Measurements from ENCODE around the gene CMTM6. TPM values are rescaled to one million over a fixed set of nuclear protein-coding genes. Genes with fewer than 3 reads are reported as not detected.

CMTM6 gene
- total RNA-seq, 1 experiment from 2014 or later, result 43.5 TPM

- no peak overlapping the region for H3K4ac ChIP-seq (ENCODE audit: low read depth, low read length)
- H3K18ac ChIP-seq (ENCODE audit: insufficient read length, low read depth, low read length), result no peak overlapping the region
- H3K27ac ChIP-seq (ENCODE audit: insufficient read length, low read depth, low read length), result no peak overlapping the region
- Mint-ChIP-seq H3K9me3 (no peaks in the 10 kb centered on the region), H3K36me3 (ENCODE audit: insufficient read depth in 1 of 3, low read depth in 3 of 3) (peaks cover 3 to 32% (median 24%) of the 10 kb centered on the region in 3 experiments; a peak in 6 of 7 replicates), H3K27ac (no peak overlapping the region), H3K4me1 (no peaks in the 10 kb centered on the region), H3K4me3 (no peak overlapping the region), H3K27me3 (ENCODE audit: low read depth) (no peaks in the 10 kb centered on the region)
- H3K4me1 ChIP-seq (ENCODE audit: insufficient read depth, low read length), result no peaks in the 10 kb centered on the region
- H2BK20ac ChIP-seq (ENCODE audit: low read depth, low read length, poor library complexity, severe bottlenecking), result no peak overlapping the region
- no peak overlapping the region for H2AFZ ChIP-seq (ENCODE audit: low read length)
- no peak overlapping the region for H2AK5ac ChIP-seq (ENCODE audit: insufficient read length, low read length)
- H4K20me1 ChIP-seq (ENCODE audit: control insufficient read depth, insufficient read depth, insufficient read length), result no peaks in the 10 kb centered on the region
- H3K23ac ChIP-seq (ENCODE audit: insufficient read length, low read depth, low read length), result no peak overlapping the region
- H3K9me3 ChIP-seq (ENCODE audit: control insufficient read depth, low read depth, low read length), result no peaks in the 10 kb centered on the region
- H2BK120ac ChIP-seq (ENCODE audit: low read depth, low read length, poor library complexity, severe bottlenecking), result no peak overlapping the region
- no peaks in the 10 kb centered on the region for H3K23me2 ChIP-seq (ENCODE audit: insufficient read length, low read depth, low read length, poor library complexity, severe bottlenecking)
- H3K79me2 ChIP-seq (ENCODE audit: insufficient read depth, low read length), result no peaks in the 10 kb centered on the region
- no peak overlapping the region for H3K9ac ChIP-seq (ENCODE audit: extremely low read depth, insufficient read length, low read length)
- H3T11ph ChIP-seq (ENCODE audit: low read length), result no peak overlapping the region
- H3K56ac ChIP-seq (ENCODE audit: insufficient read length, low read depth, low read length), result no peak overlapping the region
- no peak overlapping the region for H4K8ac ChIP-seq (replicated peaks; ENCODE audit: insufficient read length, low read depth, low read length)
- H2BK12ac ChIP-seq (ENCODE audit: insufficient read length, low read depth, low read length), result no peak overlapping the region
- TF ChIP-seq CTCF (conservative IDR thresholded peaks at IDR 0.05), result no peak
- no peak overlapping the region for H4K5ac ChIP-seq (ENCODE audit: insufficient read length, low read depth, low read length)
- H3K14ac ChIP-seq (ENCODE audit: insufficient read depth, low read length), result no peak overlapping the region
- no peak overlapping the region for H2BK5ac ChIP-seq (ENCODE audit: insufficient read length, low read length)
- H3K4me2 ChIP-seq (ENCODE audit: insufficient read depth, insufficient read length, low read length), result no peak overlapping the region
- WGBS (ENCODE audit: extremely low coverage, insufficient read length, low lambda C conversion rate), result no CpG with 5 or more reads among the region's 1 CpG
- H3K27me3 ChIP-seq (ENCODE audit: insufficient read depth, low read length), result no peaks in the 10 kb centered on the region
- no peak overlapping the region for H4K91ac ChIP-seq (ENCODE audit: insufficient read length, low read depth, low read length)
- no peak overlapping the region for H2BK15ac ChIP-seq (ENCODE audit: low read depth, low read length)
- no peaks in the 10 kb centered on the region for H3K79me1 ChIP-seq (ENCODE audit: insufficient read depth, low read depth, low read length, poor library complexity, severe bottlenecking)
- no peak for DNase-seq
Measured at GRCh38 chr3:32480604-32481003, 22.0 kb downstream of the CMTM6 start.
